Measurements from ENCODE around the gene SLC66A3.

SLC66A3 gene

DNA sequence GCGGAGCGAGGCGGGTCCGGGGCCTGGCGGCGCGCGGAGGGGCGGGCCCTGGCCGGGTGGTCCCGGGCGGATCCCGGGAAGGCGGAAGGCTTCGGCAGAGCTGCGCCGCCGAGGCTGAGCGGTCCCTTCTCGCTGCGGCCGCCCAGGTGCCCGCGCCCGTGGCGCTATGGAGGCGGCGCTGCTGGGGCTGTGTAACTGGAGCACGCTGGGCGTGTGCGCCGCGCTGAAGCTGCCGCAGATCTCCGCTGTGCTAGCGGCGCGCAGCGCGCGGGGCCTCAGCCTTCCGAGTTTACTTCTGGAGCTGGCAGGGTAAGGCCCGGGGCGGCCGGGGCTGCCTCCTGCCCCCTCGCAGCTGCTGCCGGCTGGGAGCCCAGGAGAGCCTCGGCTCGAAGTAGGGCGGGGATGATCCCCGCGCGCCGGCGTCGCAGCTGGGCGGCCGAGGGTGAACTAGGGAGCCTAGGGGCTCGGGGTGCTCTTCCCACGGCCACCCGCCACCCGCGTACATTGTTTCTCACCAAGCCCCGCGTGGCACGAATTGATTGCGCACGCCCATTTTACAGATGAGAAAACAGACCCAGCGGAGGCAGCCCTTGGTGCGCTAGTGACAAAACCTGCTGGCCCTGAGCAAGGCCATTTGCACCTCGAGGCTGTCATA is at the start of gene SLC66A3:
SLC66A3 (plus strand) TSS at position 87 of the 655 bp plus-strand sequence; CDS start at position 167, 80 bp downstream.
- peak in 1 of 4 experiments; percentile 13 for DNase-seq (ENCODE audit: low read depth in 4 of 4, low spot score in 1 of 4)

DNA sequence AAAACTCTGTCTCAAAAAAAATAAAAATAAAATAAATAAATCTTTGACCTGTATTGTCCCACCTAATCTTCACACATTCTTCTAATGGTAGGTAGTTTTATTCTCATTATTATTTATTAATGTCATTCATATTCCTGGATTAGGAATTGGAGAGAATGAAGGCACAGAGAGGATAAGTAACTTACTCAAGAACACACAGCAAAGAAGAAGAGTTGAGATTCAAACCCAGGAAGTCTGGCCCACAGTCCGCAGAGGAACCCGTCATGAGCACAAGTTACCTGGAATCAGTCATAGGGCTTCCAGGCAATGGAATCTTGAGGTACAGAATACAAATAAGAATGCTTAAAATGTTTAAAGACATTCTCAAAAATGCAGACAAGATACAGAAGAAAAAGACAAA is 46.3 kb upstream of the SLC66A3 start:
- no peak for DNase-seq (ENCODE audit: low read depth in 4 of 4, low spot score in 1 of 4)

DNA sequence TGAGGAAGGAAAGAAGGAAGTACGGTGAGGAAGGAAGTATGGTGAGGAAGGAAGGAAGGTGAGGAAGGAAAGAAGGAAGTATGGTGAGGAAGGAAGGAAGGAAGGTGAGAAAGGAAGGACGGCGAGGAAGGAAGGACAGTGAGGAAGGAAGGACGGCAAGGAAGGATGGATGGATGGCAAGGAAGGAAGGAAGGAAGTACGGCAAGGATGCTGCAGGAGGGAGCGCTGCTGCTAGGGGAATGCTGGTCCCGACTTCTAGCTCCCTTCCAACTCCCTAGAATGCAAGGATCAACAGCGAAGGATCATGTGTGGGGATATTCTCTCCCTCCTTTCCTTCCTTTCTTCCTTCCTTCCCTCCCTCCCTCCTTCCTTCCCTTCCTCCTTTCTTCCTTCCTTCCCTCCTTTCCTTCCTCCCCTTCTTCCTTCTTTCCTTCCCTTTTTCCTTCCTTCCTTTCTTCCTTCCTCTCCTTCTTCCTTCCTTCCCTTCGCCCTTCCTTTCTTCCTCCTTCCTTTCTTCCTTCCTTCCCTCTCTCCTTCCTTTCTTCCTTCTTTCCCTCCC is 42.3 kb upstream of the SLC66A3 start:
- DNase-seq (ENCODE audit: low read depth in 4 of 4, low spot score in 1 of 4): no peak

DNA sequence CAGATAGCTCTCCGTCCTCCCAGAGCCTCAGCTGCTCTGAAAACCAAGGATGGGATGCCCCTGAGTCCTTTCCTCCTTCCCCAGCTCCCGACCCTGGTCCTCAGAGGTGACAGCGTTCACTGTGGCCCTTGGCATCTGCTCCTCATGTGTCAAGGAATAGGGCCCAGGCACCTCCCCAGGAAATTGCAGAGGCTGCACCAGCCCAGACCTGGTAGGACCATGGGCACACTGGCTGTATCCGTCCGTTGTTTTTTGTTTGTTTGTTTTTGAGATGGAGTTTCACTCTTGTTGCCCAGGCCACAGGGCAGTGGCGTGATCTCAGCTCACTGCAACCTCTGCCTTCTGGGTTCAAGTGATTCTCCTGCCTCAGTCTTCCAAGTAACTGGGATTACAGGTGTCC is 37.5 kb upstream of the SLC66A3 start:
- no peak for DNase-seq (ENCODE audit: low read depth in 4 of 4, low spot score in 1 of 4)

DNA sequence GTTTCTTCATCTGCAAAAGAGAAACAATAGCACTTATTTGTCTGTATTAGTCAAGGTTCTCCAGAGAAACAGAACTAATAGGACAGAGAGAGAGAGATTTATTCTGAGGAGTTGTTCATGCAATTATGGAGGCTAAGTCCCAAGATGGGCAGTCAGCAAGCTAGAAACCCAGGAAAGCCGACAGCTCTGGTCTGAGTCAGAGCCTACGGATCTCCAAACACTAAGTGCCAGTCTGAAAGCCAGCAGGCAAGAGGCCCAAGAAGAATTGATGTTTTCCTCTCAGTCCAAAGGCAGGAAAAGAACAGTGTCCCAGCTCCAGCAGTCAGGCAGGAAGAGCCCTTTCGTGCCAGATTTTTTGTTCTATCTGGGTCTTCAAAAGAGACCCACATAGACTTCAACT is 36.5 kb upstream of the SLC66A3 start:
- no peak for DNase-seq (ENCODE audit: low read depth in 4 of 4, low spot score in 1 of 4)

DNA sequence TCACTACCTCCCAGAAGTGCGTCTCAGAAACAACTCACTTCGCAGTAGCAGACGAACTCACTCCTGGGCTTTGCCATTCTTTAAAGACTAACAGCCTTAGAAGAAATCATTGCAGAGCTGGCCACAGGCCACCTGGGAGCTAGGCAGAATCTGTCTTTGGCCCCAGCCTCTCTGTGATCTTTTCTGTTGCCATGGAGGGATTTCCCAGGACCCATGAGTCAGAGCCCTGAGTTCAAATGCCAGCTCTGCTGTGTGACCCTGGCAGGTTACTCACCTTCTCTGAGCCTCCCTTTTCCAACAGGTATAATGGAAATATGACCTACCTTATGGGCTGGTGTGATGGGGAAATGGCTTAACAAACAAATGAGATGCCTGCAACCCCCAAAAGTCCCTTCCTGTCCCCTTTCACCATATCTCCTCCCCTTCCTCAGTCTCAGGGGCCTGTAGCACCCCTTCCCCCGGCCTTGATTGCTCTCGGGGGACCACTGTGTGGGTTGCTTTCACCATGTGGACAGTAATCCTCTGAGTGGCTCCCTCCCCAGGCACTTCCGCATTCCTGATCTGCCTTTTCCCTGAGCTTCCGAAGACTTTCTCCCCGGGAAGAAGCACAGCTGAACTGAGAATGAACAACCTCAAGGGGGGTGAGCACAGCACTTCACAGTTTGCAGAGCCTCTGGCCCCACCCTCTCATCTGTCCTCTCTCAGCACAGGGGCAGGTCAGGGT is 34.0 kb upstream of the SLC66A3 start:
- no peak for DNase-seq (ENCODE audit: low read depth in 4 of 4, low spot score in 1 of 4)

DNA sequence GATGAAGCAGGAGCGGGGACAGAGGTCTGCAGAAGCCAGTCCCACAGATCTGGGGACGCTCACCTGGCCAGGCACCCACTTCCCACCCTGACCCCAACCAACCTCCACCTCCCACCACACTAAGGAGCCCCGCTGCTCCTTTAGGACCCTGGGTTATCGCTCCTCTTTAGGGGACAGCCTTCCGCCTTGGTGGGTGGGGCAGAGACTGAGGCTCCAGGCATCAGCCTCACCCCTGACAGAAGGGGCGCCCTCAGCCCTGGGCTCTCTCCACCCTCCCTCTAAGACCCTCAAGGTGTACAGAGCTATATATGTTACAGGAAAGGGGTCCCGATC is 33.5 kb upstream of the SLC66A3 start:
- no peak for DNase-seq (ENCODE audit: low read depth in 4 of 4, low spot score in 1 of 4)

DNA sequence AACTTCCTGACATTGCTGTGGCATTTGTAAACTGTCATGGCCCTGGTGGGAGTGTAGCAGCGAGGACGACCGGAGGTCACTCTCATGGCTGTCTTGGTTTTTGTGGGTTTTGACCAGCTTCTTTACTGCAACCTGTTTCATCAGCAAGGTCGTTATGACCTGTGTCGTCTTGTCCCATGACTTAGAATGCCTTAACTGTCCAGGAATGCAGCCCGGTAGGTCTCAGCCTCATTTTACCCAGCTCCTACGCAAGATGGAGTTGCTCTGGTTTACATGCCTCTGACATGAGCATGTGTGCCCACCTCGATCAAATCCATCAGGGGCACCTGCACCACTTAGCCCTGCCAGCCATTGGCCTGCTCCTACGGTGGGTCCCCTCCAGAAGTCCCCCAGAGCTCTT is 32.9 kb upstream of the SLC66A3 start:
- no peak for DNase-seq (ENCODE audit: low read depth in 4 of 4, low spot score in 1 of 4)

DNA sequence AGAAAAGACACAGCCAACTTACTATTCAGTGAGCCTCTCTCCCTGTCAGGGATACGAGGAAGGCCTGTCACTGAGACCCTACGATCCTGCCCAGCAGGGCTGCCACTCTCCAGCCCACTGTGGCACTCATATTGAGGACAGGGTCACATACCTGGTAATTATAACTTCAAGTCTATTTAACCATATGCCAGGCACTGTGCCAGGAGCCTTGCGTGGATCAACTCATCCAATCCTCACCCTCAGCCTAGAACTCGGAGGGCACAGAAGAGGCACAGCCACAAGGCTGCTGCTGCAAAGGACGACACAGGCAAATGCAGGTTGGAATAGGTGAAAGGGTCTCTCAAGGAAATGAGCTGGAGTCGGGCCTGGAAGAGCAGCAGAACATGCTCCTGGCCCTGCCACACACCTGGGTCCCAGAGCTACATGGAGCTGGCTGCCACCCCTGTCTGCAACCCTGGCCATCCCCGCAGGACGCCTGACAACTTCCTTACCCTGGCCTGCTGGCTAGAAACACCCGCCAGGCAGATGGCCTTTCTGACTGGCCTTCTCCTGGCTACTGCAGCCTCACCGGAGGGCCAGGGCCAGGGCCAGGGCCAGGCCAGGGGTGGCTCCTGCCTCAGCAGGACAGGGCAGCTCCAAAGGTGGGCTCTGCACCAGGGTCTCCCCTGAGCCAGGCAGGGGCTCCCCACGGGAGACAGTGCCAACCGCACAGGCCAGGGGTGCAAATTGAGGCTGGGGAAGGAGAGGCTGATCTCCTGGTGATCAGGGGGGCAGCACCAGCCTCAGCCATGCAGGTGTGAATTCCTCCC is 32.1 kb upstream of the SLC66A3 start:
- DNase-seq (ENCODE audit: low read depth in 4 of 4, low spot score in 1 of 4): no peak

DNA sequence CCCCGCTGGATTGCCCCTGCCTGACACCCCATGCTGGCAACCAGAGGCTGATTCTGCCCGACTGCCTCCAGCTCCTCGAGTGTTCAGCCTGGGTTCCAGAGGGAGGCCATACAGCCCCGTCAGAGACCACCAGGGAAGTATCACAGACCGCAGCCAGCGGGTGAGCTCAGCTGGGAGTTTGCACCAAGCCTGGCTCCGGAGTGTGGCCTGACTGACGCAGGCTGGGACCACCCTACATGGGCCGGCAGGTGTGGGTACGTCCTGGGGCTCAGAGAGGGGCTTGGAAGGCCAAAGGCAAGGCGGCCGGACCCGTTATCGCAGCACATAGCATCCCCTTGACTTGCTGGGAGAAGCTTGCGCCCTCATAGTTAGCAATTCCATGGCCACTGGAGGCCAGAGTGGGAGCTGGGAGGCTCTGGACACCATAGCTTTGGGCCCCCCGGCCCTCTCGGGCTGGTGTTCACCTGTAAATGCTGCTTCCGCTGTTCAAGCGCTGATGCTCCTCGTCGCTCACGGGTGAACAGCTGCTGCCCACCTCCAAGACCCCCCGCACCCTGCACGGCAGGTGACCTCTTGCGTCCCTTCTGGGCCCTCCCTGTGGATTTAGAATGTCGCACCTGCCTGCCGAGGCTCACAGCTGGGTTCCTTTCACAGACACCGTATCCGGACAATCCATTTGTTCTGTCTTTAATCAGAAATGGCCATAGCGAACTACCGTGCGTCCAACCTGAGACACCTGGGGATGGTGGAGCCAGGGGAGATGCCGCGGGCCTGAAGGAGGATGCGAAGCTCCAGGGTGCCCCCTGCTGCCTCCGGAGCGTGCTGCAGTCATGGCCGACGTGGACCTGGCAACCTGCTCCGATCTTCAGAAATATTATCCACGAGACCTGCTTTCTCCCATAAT is 31.2 kb upstream of the SLC66A3 start:
- peak; percentile 42 to 68 (median 64) for DNase-seq (ENCODE audit: low read depth in 4 of 4, low spot score in 1 of 4)

DNA sequence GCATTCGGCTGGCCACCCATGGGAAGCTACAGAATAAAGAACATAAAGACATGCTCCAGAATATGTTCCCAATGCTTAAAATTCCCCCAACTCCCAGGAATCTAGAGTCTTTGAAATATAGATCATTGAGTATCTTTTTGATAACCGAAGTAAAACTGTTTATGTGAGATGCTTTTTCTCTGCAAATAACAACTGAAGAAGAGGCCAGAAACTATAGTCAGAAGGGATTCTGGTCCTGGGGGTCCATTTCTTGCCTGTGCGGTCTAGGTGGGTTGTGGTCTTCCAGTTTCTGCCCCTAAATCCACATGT is 30.6 kb upstream of the SLC66A3 start:
- no peak for DNase-seq (ENCODE audit: low read depth in 4 of 4, low spot score in 1 of 4)

DNA sequence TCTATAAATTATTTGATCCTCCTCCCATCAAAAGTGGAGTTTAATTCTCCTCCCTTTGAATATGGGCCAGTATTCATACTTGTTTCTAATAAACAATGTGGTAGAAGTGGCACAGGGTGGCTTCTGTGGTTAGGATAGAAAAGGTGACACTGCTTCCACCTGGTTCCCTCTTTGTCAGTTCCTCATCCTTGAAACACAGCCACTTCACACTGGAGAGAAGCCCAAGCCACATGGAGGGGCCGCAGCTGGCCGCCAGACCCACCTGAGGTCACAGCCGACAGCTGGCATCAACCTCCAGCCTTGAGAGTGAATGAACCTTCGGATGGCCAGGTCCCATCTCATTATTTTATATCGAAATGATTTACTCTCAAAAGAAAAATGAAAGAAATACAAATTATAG is 27.5 kb upstream of the SLC66A3 start:
- no peak for DNase-seq (ENCODE audit: low read depth in 4 of 4, low spot score in 1 of 4)

DNA sequence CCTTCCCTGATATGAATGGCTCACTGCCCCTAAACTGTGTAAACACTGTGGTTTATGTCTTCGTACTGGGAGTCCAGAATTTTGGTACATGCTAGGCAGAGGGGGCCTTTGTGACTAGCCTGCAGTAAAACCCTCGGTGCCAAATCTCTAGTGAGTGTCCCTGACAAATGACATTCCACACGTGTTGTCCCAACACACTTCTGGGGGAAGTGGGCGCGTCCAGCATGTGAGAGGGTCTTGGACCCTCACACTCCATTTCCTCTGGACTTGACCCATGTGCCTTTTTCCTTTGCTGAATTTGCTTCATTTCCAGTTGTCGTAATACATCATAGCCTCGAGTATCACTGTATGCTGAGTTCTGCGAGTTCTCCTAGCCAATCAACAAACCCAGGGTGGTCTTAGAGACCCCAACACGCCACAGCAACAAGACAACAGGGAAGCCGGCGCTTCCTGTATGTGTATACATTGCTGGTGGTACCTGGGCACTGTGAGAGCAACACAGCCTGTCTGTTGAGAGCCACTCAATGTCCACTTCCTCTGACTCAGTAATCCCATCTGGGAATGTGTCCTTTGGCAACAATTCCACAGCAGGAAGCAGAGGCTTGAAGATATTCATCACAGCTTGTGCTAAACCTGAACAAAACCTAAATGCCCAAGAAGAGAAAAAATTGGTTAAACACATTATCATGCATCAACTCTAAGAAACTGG is 26.9 kb upstream of the SLC66A3 start:
- DNase-seq (ENCODE audit: low read depth in 4 of 4, low spot score in 1 of 4): no peak

DNA sequence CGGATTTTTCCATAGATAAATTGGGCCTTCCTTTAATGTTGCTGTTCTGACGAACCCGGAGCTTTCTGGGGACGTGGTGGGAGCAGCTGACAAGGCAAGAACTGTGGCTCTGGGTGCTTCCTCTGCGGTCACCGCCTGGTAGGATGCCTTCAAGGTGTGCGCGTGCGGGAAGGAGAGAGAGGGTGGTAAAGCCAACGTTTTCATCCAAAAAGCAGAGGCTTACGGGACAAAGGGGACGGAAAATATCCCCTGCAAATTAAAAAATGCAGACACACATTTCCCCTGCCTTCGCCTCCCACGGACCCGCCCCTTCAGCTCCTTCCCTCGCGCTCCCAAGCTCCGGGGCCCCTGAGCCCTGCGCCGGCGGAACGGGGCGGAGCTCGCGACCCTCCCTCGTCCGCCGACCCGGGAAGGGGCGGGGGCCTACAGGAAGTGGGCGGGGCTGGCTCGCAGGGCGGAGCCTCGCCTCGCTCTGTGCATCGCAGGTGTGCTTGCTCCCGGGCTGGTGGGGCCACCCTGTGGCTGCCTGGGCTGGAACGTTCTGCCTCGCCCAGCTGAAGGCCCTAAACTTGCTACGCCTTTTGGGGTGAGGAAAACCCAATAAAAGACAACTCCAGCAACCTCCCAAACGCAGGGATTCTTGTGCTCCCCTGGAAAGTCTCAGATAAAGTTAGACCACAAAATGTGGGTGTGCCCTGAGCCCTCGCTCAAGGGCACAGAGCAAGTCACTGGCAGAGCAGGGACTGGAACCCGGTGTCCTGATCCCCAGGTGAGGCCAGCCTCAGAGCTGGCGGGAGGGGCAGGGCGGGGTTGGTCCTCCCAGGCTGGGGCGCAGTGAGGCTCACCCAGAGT is 25.4 kb upstream of the SLC66A3 start:
- peak; percentile 37 to 72 (median 56) for DNase-seq (ENCODE audit: low read depth in 4 of 4, low spot score in 1 of 4)

DNA sequence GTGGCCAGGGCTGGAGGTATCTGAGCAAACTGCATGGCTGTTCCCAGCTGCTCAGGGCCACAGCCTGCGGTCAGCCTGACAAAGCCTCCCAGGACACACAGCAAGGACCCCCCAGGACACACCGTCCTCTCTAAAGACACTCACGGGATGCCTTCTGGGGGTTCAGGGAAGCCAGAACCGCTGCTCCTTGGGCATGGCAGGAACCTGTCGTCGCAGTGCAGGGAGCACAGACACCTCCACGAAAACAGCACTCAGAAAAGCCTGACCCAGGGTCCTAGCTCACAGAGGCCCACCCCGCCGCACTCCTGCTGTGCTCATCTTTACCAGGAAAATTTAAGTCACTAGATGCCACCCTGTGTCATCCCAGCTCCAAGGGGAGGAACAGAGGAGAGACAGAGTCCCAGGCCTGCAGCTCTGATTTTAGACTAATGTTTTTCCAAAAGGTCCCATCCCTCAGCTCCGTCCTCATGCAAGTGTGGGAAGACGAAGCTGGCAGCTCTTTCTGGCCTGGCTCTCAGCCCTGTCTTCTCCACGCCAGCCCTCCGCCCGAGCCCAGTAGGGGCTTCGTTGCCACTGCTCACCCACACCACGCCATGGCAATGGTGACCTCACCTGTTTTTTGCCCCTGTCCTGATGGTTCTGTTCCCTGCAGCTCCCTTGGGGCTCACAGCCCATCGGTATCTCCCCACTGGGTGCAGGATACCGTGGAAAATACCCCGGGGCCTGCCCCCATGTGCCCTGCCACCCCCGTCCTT is 23.9 kb upstream of the SLC66A3 start:
- no peak for DNase-seq (ENCODE audit: low read depth in 4 of 4, low spot score in 1 of 4)

DNA sequence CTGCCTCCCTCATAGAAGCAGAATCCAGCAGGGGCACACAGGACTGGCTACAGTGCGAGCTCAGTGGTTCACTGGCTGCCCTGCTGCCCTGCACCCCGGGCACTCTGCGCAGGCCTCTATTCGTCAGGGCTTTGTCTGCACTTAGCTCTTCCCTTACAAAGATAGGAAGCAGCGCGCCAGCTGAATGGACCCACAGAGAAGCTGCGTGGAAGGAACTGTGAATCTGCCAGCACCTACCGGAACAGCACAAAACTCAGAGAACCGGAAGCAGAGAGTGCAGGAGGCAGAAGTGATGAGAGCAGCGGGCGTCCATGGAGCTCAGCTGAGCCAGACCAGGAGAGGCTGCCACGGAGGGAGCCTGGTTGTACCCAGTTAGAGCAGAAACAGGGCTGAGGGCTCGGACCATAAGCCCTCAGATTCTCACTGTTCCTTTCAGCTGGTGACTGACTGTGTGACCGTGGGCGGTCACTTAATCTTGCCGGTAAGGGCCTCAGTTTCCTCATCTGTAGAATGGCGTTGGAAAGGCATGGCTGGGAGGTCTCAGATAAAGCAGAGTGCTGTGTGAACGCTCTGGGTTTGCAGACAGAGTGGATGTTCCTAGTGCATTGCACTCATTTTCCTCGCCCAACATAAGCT is 23.1 kb upstream of the SLC66A3 start:
- DNase-seq (ENCODE audit: low read depth in 4 of 4, low spot score in 1 of 4): no peak

DNA sequence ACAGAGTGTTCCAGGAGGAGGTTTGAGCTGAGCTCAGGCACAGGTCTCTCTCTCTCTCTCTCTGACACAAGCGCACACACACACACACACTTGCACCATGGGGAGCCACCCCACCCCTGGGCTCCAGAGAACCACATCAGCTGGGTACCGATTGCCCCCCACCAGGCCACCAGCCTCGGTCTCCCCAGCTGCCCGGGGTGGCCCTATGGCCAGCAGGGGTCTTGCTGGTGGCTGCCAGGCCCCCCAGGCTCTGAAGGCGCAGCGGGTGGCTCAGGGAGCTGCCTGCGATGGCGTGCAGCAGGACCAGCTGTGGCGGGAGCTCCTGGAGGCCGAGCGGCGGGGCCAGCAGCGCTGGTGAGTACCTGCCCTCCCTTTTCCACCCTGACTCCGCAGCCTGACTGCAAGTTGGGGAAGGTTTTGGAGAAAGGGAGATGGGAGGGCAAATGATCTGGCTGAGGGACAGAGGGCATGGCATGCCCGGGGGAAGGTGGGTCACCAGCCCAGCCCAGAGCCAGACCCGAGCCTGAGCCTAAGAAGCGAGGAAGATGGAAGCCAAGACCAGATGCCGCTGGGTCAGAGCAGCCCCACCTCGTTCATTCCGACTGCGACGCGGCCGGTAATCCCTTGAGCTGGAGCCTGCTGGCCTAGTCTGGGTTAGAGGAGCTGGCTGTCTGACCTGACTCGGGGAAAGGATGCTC is 21.9 kb upstream of the SLC66A3 start:
- DNase-seq (ENCODE audit: low read depth in 4 of 4, low spot score in 1 of 4): no peak

DNA sequence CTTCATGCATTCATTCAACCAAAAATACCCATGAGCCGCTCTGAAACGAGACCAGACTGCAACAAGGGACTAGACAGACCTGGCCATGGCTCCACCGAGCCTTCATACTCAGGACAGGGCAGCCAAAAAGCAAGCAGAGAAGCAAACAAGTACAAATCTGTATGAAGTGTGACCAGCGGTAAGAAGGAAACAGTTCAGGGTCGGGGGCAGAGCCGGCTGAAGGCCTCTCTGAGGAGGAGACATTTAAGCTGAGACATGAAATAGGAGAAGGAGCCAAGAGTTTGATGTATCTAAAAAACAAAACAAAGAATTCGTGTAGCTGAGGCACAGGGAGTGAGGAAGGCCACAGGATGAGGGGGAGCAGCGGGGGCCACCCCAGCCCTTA is 21.3 kb upstream of the SLC66A3 start:
- DNase-seq (ENCODE audit: low read depth in 4 of 4, low spot score in 1 of 4): no peak
